HUES6 (cell line): ENCODE data around the gene COL20A1.

ENCODE experiments used
- H3K27ac ChIP-seq: 2 replicates; pipeline ENCODE4 v1.7.0; 2013; ENCODE audit warnings: low read depth, mild to moderate bottlenecking, low read length, inconsistent platforms
- H3K27me3 ChIP-seq: 2 replicates; pipeline ENCODE4 v1.6.1; 2013; ENCODE audit warnings: low read length; ENCODE audit not compliant: control insufficient read depth, insufficient read depth
- H3K36me3 ChIP-seq: 2 replicates; pipeline ENCODE4 v1.6.1; 2013; ENCODE audit warnings: low read length; ENCODE audit not compliant: control insufficient read depth, insufficient read depth
- H3K4me1 ChIP-seq: 2 replicates; pipeline ENCODE4 v1.6.1; 2013; ENCODE audit warnings: low read length; ENCODE audit not compliant: control insufficient read depth, insufficient read depth
- H3K4me3 ChIP-seq: 2 replicates; pipeline ENCODE4 v1.5.1; 2013; ENCODE audit warnings: low read depth, low read length
- H3K9ac ChIP-seq: one replicate; pipeline ENCODE4 v1.6.1; 2013; ENCODE audit warnings: mild to moderate bottlenecking, low read length
- H3K9me3 ChIP-seq: 2 replicates; pipeline ENCODE4 v1.6.1; 2013; ENCODE audit warnings: low read depth, low read length; ENCODE audit not compliant: control insufficient read depth, insufficient read depth

Gene COL20A1

DNA sequence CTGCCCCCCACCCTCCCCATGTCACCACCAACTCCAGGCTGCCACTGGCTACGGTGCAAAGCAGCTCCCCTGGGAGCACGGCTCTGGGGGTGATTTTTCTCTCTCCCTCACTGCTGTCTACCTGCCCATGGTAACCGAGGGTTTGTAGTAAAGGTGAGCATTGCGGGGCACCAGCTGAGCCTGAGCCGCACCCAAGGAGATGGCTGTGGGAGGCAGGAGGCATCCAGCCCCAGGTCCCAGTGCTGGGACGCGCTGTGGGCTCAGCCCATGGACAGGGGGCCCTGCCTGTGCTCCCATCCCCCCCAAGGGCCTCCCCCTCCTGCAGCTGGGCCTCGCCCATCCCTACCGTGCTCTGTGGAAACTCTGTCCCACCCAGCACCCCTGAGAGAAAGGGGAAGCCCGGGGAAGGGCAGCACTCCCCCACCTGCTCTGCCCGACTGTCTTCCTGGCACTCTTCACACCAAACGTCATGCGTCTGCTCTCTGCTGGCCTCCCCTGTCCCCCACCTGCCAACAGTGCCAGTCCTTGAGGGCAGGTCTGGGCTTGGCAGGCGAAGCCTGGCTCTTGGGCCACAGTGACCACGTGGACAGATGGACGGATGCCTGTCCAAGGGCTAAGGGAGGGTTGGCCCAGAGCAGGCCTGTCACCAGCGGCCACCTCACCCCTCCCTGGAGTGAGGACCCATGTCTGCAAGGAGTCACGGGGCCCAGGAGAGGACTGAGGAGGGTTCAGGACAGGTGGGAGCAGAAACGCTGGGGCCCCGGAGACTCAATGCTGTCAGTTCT lies 72.0 kb downstream of the COL20A1 start:
- Histone ChIP-seq H3K36me3 (no peaks in the 10 kb centered on the region), H3K27ac (no peak overlapping the region), H3K9ac (no peak overlapping the region), H3K4me1 (peaks cover 15% of the 10 kb centered on the region; the same call in 1 of the 2 replicates), H3K4me3 (no peak overlapping the region), H3K9me3 (no peaks in the 10 kb centered on the region), H3K27me3 (peaks cover 34% of the 10 kb centered on the region)

DNA sequence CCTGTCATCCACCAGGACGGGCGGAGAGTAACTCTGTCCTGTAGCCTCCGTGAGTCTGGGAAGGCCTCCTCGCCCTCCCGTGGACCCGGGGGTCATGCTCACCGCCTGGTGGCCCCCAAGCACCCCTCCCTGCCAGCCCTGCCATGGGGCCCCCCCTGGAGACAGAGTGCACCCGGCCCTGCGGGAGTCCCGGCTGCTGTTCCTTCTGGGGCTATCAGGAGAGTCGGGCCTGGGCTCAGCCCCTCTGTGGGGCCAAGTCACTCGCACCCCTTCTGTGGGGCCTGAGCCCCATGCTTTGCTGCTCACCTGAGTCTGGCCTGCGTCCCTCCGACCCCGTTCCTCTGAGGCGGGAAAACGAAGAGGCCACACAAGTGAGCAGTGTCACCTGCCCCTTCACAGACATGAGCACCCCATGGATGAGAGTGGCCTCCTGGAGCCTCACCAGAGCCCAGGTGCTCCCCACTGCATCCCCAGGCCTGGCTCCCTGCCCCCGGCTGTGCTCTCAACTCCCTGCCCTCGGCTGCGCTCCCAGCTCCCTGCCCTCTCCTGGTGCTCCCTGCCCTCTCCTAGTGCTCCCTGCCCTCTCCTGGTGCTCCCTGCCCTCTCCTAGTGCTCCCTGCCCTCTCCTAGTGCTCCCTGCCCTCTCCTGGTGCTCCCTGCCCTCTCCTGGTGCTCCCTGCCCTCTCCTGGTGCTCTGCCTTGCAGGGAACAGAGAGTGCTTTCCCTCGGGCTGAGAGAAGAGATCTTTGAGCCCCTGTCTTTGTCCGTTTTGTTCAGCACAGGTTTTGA lies 72.8 kb downstream of the COL20A1 start:
- Histone ChIP-seq H3K27ac (no peak overlapping the region), H3K4me1 (peaks cover 9% of the 10 kb centered on the region; the same call in 1 of the 2 replicates), H3K4me3 (no peak overlapping the region), H3K9ac (no peak overlapping the region), H3K9me3 (no peaks in the 10 kb centered on the region), H3K36me3 (no peaks in the 10 kb centered on the region), H3K27me3 (peaks cover 26% of the 10 kb centered on the region)

GRCh38 chr20:63366390-63367365 lies 73.7 kb downstream of the COL20A1 start:
- peaks cover 18% of the 10 kb centered on the region for H3K27me3 ChIP-seq
- H3K4me3 ChIP-seq = no peak overlapping the region
- H3K27ac ChIP-seq = no peak overlapping the region
- no peaks in the 10 kb centered on the region for H3K36me3 ChIP-seq
- peaks cover 9% of the 10 kb centered on the region; the same call in 1 of the 2 replicates for H3K4me1 ChIP-seq
- H3K9ac ChIP-seq = no peak overlapping the region
- no peaks in the 10 kb centered on the region for H3K9me3 ChIP-seq

- Histone ChIP-seq H3K27me3 (peaks cover 10% of the 10 kb centered on the region), H3K9me3 (no peaks in the 10 kb centered on the region), H3K9ac (no peak overlapping the region)
These were observed 74.6 kb downstream of the COL20A1 start for GRCh38 chr20:63367446-63368055.

DNA sequence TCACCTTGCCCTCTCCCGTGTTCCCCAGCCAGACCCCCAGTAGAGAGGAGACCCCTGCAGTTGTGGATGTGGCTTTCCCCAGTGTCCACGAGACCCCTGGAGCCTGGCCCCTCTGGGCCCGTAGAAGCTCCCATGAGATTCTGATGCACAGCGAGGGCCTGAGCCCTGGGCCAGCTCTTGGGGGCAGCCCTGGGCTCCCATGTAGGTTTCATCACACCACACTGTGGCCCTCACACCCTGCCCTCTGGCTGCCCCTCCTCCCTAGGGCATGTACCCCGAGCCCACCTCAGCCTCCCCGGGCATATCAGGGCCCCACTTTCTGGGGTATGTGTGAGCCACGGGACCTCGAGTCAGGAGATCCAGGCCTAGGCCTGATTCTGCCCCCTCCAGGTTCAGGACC lies 75.2 kb downstream of the COL20A1 start:
- no peak overlapping the region for H3K4me3 ChIP-seq
- H3K27ac ChIP-seq = no peak overlapping the region
- no peaks in the 10 kb centered on the region for H3K36me3 ChIP-seq
- no peak overlapping the region for H3K9ac ChIP-seq
- H3K4me1 ChIP-seq = 0 out of 2 replicates have a peak, but pooled peaks cover 2% of the 10 kb centered on the region
- H3K9me3 ChIP-seq = no peaks in the 10 kb centered on the region
- H3K27me3 ChIP-seq = peaks cover 4% of the 10 kb centered on the region; the same call in 1 of the 2 replicates

More at GRCh38 chr20:63367446-63368055, 74.6 kb downstream of the COL20A1 start:
- H3K4me3 ChIP-seq = no peak overlapping the region
- H3K36me3 ChIP-seq = no peaks in the 10 kb centered on the region
- H3K27ac ChIP-seq = no peak overlapping the region
- peaks cover 6% of the 10 kb centered on the region; the same call in 1 of the 2 replicates for H3K4me1 ChIP-seq

- 0 out of 2 replicates have a peak, but pooled peaks cover 2% of the 10 kb centered on the region for H3K4me1 ChIP-seq
- no peak overlapping the region for H3K9ac ChIP-seq
- no peak overlapping the region for H3K27ac ChIP-seq
- H3K27me3 ChIP-seq = no peaks in the 10 kb centered on the region
- no peak overlapping the region for H3K4me3 ChIP-seq
- no peaks in the 10 kb centered on the region for H3K9me3 ChIP-seq
- no peaks in the 10 kb centered on the region for H3K36me3 ChIP-seq
These were observed 76.1 kb downstream of the COL20A1 start for GRCh38 chr20:63369024-63369530.

- no peaks in the 10 kb centered on the region for H3K36me3 ChIP-seq
- no peak overlapping the region for H3K27ac ChIP-seq
- 0 out of 2 replicates have a peak, but pooled peaks cover 2% of the 10 kb centered on the region for H3K4me1 ChIP-seq
- H3K27me3 ChIP-seq = no peaks in the 10 kb centered on the region
- no peak overlapping the region for H3K9ac ChIP-seq
- H3K4me3 ChIP-seq = no peak overlapping the region
- no peaks in the 10 kb centered on the region for H3K9me3 ChIP-seq
These were observed 77.0 kb downstream of the COL20A1 start for GRCh38 chr20:63369724-63370617.

GRCh38 chr20:63370618-63371187 lies 77.7 kb downstream of the COL20A1 start:
- H3K4me1 ChIP-seq = 0 out of 2 replicates have a peak, but pooled peaks cover 2% of the 10 kb centered on the region
- H3K27me3 ChIP-seq = no peaks in the 10 kb centered on the region

GRCh38 chr20:63371291-63371865 lies 78.4 kb downstream of the COL20A1 start:
- no peak overlapping the region for H3K9ac ChIP-seq

More at GRCh38 chr20:63370618-63371187, 77.7 kb downstream of the COL20A1 start:
- Histone ChIP-seq H3K9ac (no peak overlapping the region), H3K4me3 (no peak overlapping the region), H3K9me3 (no peaks in the 10 kb centered on the region), H3K36me3 (no peaks in the 10 kb centered on the region), H3K27ac (no peak overlapping the region)

More at GRCh38 chr20:63371291-63371865, 78.4 kb downstream of the COL20A1 start:
- Histone ChIP-seq H3K36me3 (no peaks in the 10 kb centered on the region), H3K9me3 (no peaks in the 10 kb centered on the region), H3K4me3 (no peak overlapping the region), H3K27me3 (no peaks in the 10 kb centered on the region), H3K27ac (no peak overlapping the region), H3K4me1 (0 out of 2 replicates have a peak, but pooled peaks cover 2% of the 10 kb centered on the region)
